K562 (cell line): ENCODE measurements around the gene ASCC1. TPM values are rescaled to one million over a fixed set of nuclear protein-coding genes. Genes with fewer than 3 reads are reported as not detected.

Source experiments
- ATAC-seq: fragments of 200-7000 bp; cut with Tn5 transposase; 3 replicates; pipeline ENCODE4 v1.9.1; 2020; ENCODE audit warnings: moderate library complexity
- BruUV-seq: library from RNA; stranded (reverse); fragments of 400-500 nt; replicated peaks from 2 replicates; lab custom pipeline; 2021; lab: Mats Ljungman, UMichigan
- CTCF ChIA-PET: fragments of 300-600 bp; formaldehyde crosslinking; extraction: SDS; loops from one replicate; lab custom pipeline; 2021; ENCODE audit warnings: low intra/inter-chr PET ratio; lab: Yijun Ruan, JAX
- POLR2A ChIA-PET: fragments of 300-600, 350-650 bp; sonication (Branson Sonifier 250); formaldehyde crosslinking; extraction: SDS; loops from one replicate; lab custom pipeline; 2021; ENCODE audit warnings: antibody characterized with exemption, inconsistent platforms; lab: Yijun Ruan, JAX
- DNase-seq, 4 experiments: peaks; one replicate each; pipeline versions ENCODE4 v3.0.0 to v3.0.0-alpha.2; 2011 to 2018; ENCODE audit warnings: low spot score in 3 of 4, mixed read lengths in 3 of 4; ENCODE audit errors: extremely low read depth in 1 of 4
- FAIRE-seq: peaks from 2 replicates; lab custom pipeline; 2011; peaks lifted over from hg19 to GRCh38; lab: Jason Lieb, UNC
- H2AFZ ChIP-seq: 2 replicates; pipeline ENCODE4 v1.6.0; 2011; ENCODE audit warnings: low read depth, low read length, control low read depth, inconsistent platforms
- H3K27ac ChIP-seq: fragments of 200-600 bp; 3 replicates; pipeline ENCODE4 v1.8.0; 2011; ENCODE audit warnings: low read depth, mild to moderate bottlenecking, control low read depth, inconsistent platforms, low read length, moderate library complexity, mixed read lengths; ENCODE audit errors: extremely low read depth
- H3K27me3 ChIP-seq, 2 experiments: fragments of 300-600 bp in 1 of 2; 2 replicates in 1 of 2; 3 replicates in 1 of 2; pipeline versions ENCODE4 v1.6.0 to v1.8.0; 2011; ENCODE audit warnings: inconsistent platforms in 2 of 2, low read length in 2 of 2, mild to moderate bottlenecking in 1 of 2, mixed read lengths in 1 of 2, moderate library complexity in 1 of 2; ENCODE audit not compliant: control insufficient read depth in 2 of 2, insufficient read depth in 2 of 2
- H3K36me3 ChIP-seq: fragments of 300-600 bp; 3 replicates; pipeline ENCODE4 v1.8.0; 2011; ENCODE audit warnings: mild to moderate bottlenecking, low read length, inconsistent platforms; ENCODE audit not compliant: control insufficient read depth, insufficient read depth
- H3K4me1 ChIP-seq, 2 experiments: fragments of 200-600 bp in 1 of 2; replicated peaks in 1 of 2; 2 replicates in 1 of 2; 3 replicates in 1 of 2; pipeline versions ENCODE4 v1.5.1 to v1.8.0; 2011; ENCODE audit warnings: inconsistent platforms in 2 of 2, low read length in 2 of 2, mild to moderate bottlenecking in 1 of 2, mixed read lengths in 1 of 2, moderate library complexity in 1 of 2; ENCODE audit not compliant: control insufficient read depth in 2 of 2, insufficient read depth in 2 of 2
- H3K4me2 ChIP-seq: 2 replicates; pipeline ENCODE4 v1.6.1; 2011; ENCODE audit warnings: low read length, control low read depth, inconsistent platforms, mixed read lengths; ENCODE audit not compliant: insufficient read depth
- H3K4me3 ChIP-seq: fragments of 200-600 bp; sonication (generic), shearing (Covaris generic); 2 replicates; pipeline ENCODE4 v1.5.1; 2016; ENCODE audit warnings: control low read depth, inconsistent platforms
- H3K79me2 ChIP-seq: fragments of 200-600 bp; 3 replicates; pipeline ENCODE4 v1.8.0; 2011; ENCODE audit warnings: low read length, inconsistent platforms; ENCODE audit not compliant: control insufficient read depth, insufficient read depth
- H3K9ac ChIP-seq, 2 experiments: 2 replicates each; pipeline versions ENCODE4 v1.6.0 to v1.6.1; 2011; ENCODE audit warnings: low read depth in 2 of 2, low read length in 2 of 2, control low read depth in 1 of 2, inconsistent platforms in 1 of 2, mild to moderate bottlenecking in 1 of 2, mixed read lengths in 1 of 2; ENCODE audit not compliant: insufficient read depth in 1 of 2
- H3K9me1 ChIP-seq: one replicate; pipeline ENCODE4 v1.6.0; 2011; ENCODE audit warnings: inconsistent platforms, mild to moderate bottlenecking, low read length, moderate library complexity; ENCODE audit not compliant: control insufficient read depth, insufficient read depth
- H3K9me3 ChIP-seq: replicated peaks from 2 replicates; pipeline ENCODE4 v1.5.1; 2011; ENCODE audit warnings: low read depth, low read length, inconsistent platforms; ENCODE audit not compliant: control insufficient read depth, insufficient read depth
- H4K20me1 ChIP-seq: replicated peaks from 2 replicates; pipeline ENCODE4 v1.6.1; 2011; ENCODE audit warnings: low read length, inconsistent platforms, mixed read lengths; ENCODE audit not compliant: control insufficient read depth, insufficient read depth
- E2F3 ChIP-seq: fragments of 250-450 bp; sonication (Bioruptor Pico); IDR thresholded peaks from 2 replicates; pipeline ENCODE4 v1.4.0; 2020; ENCODE audit warnings: mild to moderate bottlenecking
- EGR1 ChIP-seq: fragments of 450-650 bp; conservative IDR thresholded peaks from 2 replicates; pipeline ENCODE4 v1.6.1; 2017; ENCODE audit warnings: mild to moderate bottlenecking
- FOSL1 ChIP-seq: fragments of 200-800 bp; sonication (Bioruptor generic); conservative IDR thresholded peaks from 2 replicates; pipeline ENCODE4 v1.6.1; 2016; ENCODE audit warnings: missing genetic modification characterization, missing compliant biosample characterization
- JUND ChIP-seq, 2 experiments: IDR thresholded peaks; 2 replicates in 1 of 2; 3 replicates in 1 of 2; pipeline ENCODE4 v1.6.1; 2011; ENCODE audit warnings: borderline replicate concordance in 2 of 2, low read depth in 2 of 2, low read length in 2 of 2, improper control_type of control experiment in 1 of 2, missing biosample characterization in 1 of 2, missing genetic modification characterization in 1 of 2, missing genetic modification reagents in 1 of 2
- RBM22 ChIP-seq: fragments of 200-400 bp; formaldehyde crosslinking; IDR thresholded peaks from 2 replicates; pipeline ENCODE4 v1.6.1; 2018; ENCODE audit warnings: low read length, low read depth; ENCODE audit not compliant: poor library complexity, severe bottlenecking
- ZBTB40 ChIP-seq, 2 experiments: fragments of 450-650 bp in 1 of 2; sonication (generic) in 1 of 2; formaldehyde crosslinking in 1 of 2; IDR thresholded peaks; 2 replicates each; pipeline versions ENCODE4 v1.7.1 to v1.9.0; 2016 to 2022; ENCODE audit warnings: inconsistent platforms in 1 of 2, mild to moderate bottlenecking in 1 of 2, missing genetic modification reagents in 1 of 2
- ZBTB7A ChIP-seq: IDR thresholded peaks from 2 replicates; pipeline ENCODE4 v1.6.1; 2011; ENCODE audit warnings: low read depth, mild to moderate bottlenecking, low read length, moderate library complexity, borderline replicate concordance; ENCODE audit not compliant: control insufficient read depth
- WGBS: fragments of 100-300 bp; shearing (Covaris generic); methylation state at CpG from one replicate; pipeline ENCODE4 v1.1.6; 2016; ENCODE audit warnings: low coverage, mixed read lengths; ENCODE audit not compliant: insufficient coverage; ENCODE audit errors: missing lambda C conversion rate; 5-methylcytosine and 5-hydroxymethylcytosine counted together
- in situ Hi-C: fragments of 300-500 bp; cut with MboI; formaldehyde crosslinking; loops from 4 replicates; pipeline ENCODE4 v1.15.0; 2018; ENCODE audit warnings: inconsistent platforms, mixed read lengths
- intact Hi-C: fragments of 100-400 bp; cut with micrococcal nuclease; formaldehyde crosslinking; loops from 2 replicates; pipeline ENCODE4 v1.14.2; 2022
- polyA plus RNA-seq, 8 experiments: library from polyadenylated mRNA; depleted of rRNA in 4 of 8; stranded (reverse) in 5 of 8; unstranded in 3 of 8; fragments of >200 nt; fragmentation: Nextera tagmentation in 2 of 8; fragmentation: Illumina TruSeq in 1 of 8; extraction: Ambion mirVana in 2 of 8; extraction: Trizol in 1 of 8; gene quantifications; 2 replicates each; pipeline versions ENCODE4 v1.2.1 to v1.2.3, GENCODE V29; 2011 to 2014; ENCODE audit warnings: inconsistent platforms in 1 of 8, missing spikeins in 1 of 8
- total RNA-seq, 7 experiments: library from RNA; depleted of rRNA in 6 of 7; stranded (reverse); fragments of >200 nt in 6 of 7; fragmentation: Illumina TruSeq in 2 of 7; extraction: Trizol in 2 of 7; gene quantifications; 2 replicates each; pipeline versions ENCODE4 v1.2.1 to v1.2.3, GENCODE V29; 2011 to 2021; ENCODE audit warnings: low replicate concordance in 1 of 7

ASCC1 gene
- total and polyA plus RNA-seq, 9 of the 15 experiments (the other 6 are each of a cell fraction or from before 2014, with no cell fraction given) = 31.7 to 73.3 (median 52.8) TPM

GRCh38 chr10:72058989-72059842 is 156.9 kb downstream of the ASCC1 start:
- TF ChIP-seq ZBTB7A (peak; percentile 55; the same call in 1 of the 2 replicates), FOSL1 (tag) (0 out of 2 replicates have a peak, but pooled peaks have one; percentile 37), RBM22 (no peak), ZBTB40 (IDR thresholded peaks at IDR 0.05) (peak; percentile 58), ZBTB40 (CRISPR knock-in tag; IDR thresholded peaks at IDR 0.05) (no peak), JUND (IDR thresholded peaks at IDR 0.05; ENCODE audit: borderline replicate concordance, low read depth, low read length) (0 out of 2 replicates have a peak, but pooled peaks have one; percentile 33), JUND (tag; IDR thresholded peaks at IDR 0.05; ENCODE audit: borderline replicate concordance, low read depth, low read length) (peak; percentile 16; the same call in 1 of the 3 replicates), EGR1 (0 out of 2 replicates have a peak, but pooled peaks have one; percentile 22), E2F3 (CRISPR knock-in tag) (no peak)
- WGBS = 24% methylated on average over 21 of the region's 21 CpGs
- ATAC-seq (no peak), FAIRE-seq (peak; percentile 74), DNase-seq (peak in 1 of 4 experiments; percentile 41)
- peaks cover 4 to 37% of the 10 kb centered on the region in 2 experiments; a peak in 3 of 5 replicates for H3K27me3 ChIP-seq
- H3K36me3 ChIP-seq = no peaks in the 10 kb centered on the region
- ChIA-PET CTCF (interaction anchor here (0.8 kb wide), 1 partner anchor 162 kb away, joined by 3 read pairs; no protein-coding TSS in a partner anchor), POLR2A (interaction anchor here (0.5 to 1.6 kb wide), 11 partner anchors 8 to 286 kb away, joined by 3 to 5 read pairs (median 3); partner anchors contain the start of genes PSAP and VSIR)
- no peak overlapping the region for H3K4me2 ChIP-seq
- no TSS peak for BruUV-seq
- H4K20me1 ChIP-seq = no peaks in the 10 kb centered on the region
- H3K9me1 ChIP-seq = no peaks in the 10 kb centered on the region
- no peaks in the 10 kb centered on the region for H3K9me3 ChIP-seq
- in situ Hi-C loops (no loop called here), intact Hi-C loops (no loop called here)
- H3K9ac ChIP-seq = no peak overlapping the region
- H2AFZ ChIP-seq = 0 out of 2 replicates have a peak overlapping the region, but pooled peaks have one; percentile 78
- no peaks in the 10 kb centered on the region for H3K79me2 ChIP-seq
- H3K4me3 ChIP-seq = no peak overlapping the region
- H3K27ac ChIP-seq = no peak overlapping the region
- H3K4me1 ChIP-seq = peaks cover 3 to 33% of the 10 kb centered on the region in 2 experiments; a peak in 3 of 5 replicates
